T47D (cell line): ENCODE measurements around the gene AGAP1.
A peak's percentile ranks its signal among the peaks of the same experiment; 100 is the strongest.

Experiments used
- DNase-seq, 2 experiments: peaks; one replicate each; pipeline versions ENCODE4 v3.0.0 to v3.0.0-alpha.2; 2011 to 2012; ENCODE audit warnings: low read depth in 1 of 2, low spot score in 1 of 2
- JUND ChIP-seq: IDR thresholded peaks from 2 replicates; pipeline ENCODE4 v1.6.1; 2012; ENCODE audit warnings: low read depth
- in situ Hi-C: cut with HindIII; loops from 2 replicates; pipeline ENCODE4 v1.10.0; 2016; ENCODE audit warnings: low sequenced_read_pairs, low pct_unique_long_range_greater_than_20kb

Gene AGAP1

GRCh38 chr2:235679471-235679870 is 185.6 kb downstream of the AGAP1 start:
- peak in 1 of 2 experiments; percentile 25 for DNase-seq
- in situ Hi-C loops: no loop called here
- TF ChIP-seq JUND: no peak

- no peak for DNase-seq
- in situ Hi-C loops: no loop called here
- no peak for TF ChIP-seq JUND
These were observed 191.3 kb downstream of the AGAP1 start for GRCh38 chr2:235685024-235685721.

GRCh38 chr2:235688511-235689426 is 194.9 kb downstream of the AGAP1 start:
- TF ChIP-seq JUND: no peak
- in situ Hi-C loops: no loop called here
- DNase-seq: no peak

GRCh38 chr2:235689427-235689853 is 195.6 kb downstream of the AGAP1 start:
- in situ Hi-C loops: no loop called here
- no peak for TF ChIP-seq JUND
- DNase-seq: no peak

GRCh38 chr2:235690082-235690808 is 196.4 kb downstream of the AGAP1 start:
- in situ Hi-C loops: no loop called here
- TF ChIP-seq JUND: no peak
- DNase-seq: no peak

GRCh38 chr2:235690809-235691450 is 197.1 kb downstream of the AGAP1 start:
- DNase-seq: no peak
- in situ Hi-C loops: no loop called here
- no peak for TF ChIP-seq JUND

GRCh38 chr2:235692076-235692475 is 198.2 kb downstream of the AGAP1 start:
- no peak for TF ChIP-seq JUND
- in situ Hi-C loops: no loop called here
- DNase-seq: no peak

GRCh38 chr2:235692671-235693171 is 198.9 kb downstream of the AGAP1 start:
- in situ Hi-C loops: no loop called here
- TF ChIP-seq JUND: no peak
- no peak for DNase-seq

- TF ChIP-seq JUND: no peak
- DNase-seq: no peak
- in situ Hi-C loops: no loop called here
These were observed 199.4 kb downstream of the AGAP1 start for GRCh38 chr2:235693279-235693678.

- DNase-seq: no peak
- in situ Hi-C loops: no loop called here
- TF ChIP-seq JUND: no peak
These were observed 201.1 kb downstream of the AGAP1 start for GRCh38 chr2:235694721-235695601.

GRCh38 chr2:235695602-235695895 is 201.7 kb downstream of the AGAP1 start:
- DNase-seq: no peak
- TF ChIP-seq JUND: no peak
- in situ Hi-C loops: no loop called here
